ENCODE measurements around the gene NAALADL2. TPM values are rescaled to one million over a fixed set of nuclear protein-coding genes. Genes with fewer than 3 reads are reported as not detected.

The NAALADL2 gene
- total and polyA plus RNA-seq, 2 of the 4 experiments (the other 2 are of a cell fraction): 3.8 to 19.2 TPM

GRCh38 chr3:174960898-174961297, 101.8 kb downstream of the NAALADL2 start:
- Histone ChIP-seq H4K20me1 (ENCODE audit: insufficient read depth, low read length) (no peaks in the 10 kb centered on the region), H4K91ac (ENCODE audit: insufficient read depth, low read depth, low read length) (no peak overlapping the region), H3K27me3 (ENCODE audit: control insufficient read depth, insufficient read depth, low read length) (no peaks in the 10 kb centered on the region), H2BK20ac (ENCODE audit: low read depth, low read length) (no peak overlapping the region), H3K4me3 (ENCODE audit: insufficient read depth, low read depth, low read length) (no peak overlapping the region), H2AK9ac (replicated peaks; ENCODE audit: low read depth, low read length, poor library complexity) (no peak overlapping the region), H3K27ac (ENCODE audit: insufficient read depth, low read length) (no peak overlapping the region), H3K4me1 (ENCODE audit: control insufficient read depth, insufficient read depth, low read length) (peaks cover 15% of the 10 kb centered on the region), H2BK15ac (ENCODE audit: low read depth, low read length) (peak overlapping the region; percentile 32; the same call in 1 of the 3 replicates), H4K5ac (ENCODE audit: low read depth, low read length) (no peak overlapping the region; the same call in 1 of the 2 replicates), H3K4me2 (ENCODE audit: low read depth, low read length) (no peak overlapping the region), H3K9me3 (ENCODE audit: control insufficient read depth, insufficient read depth, low read length) (no peaks in the 10 kb centered on the region), H3K56ac (ENCODE audit: extremely low read depth, insufficient read depth, low read length) (no peak overlapping the region), H2AFZ (replicated peaks; ENCODE audit: low read length, poor library complexity) (no peak overlapping the region), H3K9ac (ENCODE audit: low read depth, low read length) (no peak overlapping the region), H3K79me1 (ENCODE audit: low read depth in 1 of 2, low read length in 2 of 2) (peaks cover 0 to 10% of the 10 kb centered on the region in 2 experiments; a peak in 1 of 4 replicates), H3K36me3 (ENCODE audit: control insufficient read depth, insufficient read depth, low read length) (no peaks in the 10 kb centered on the region), H3K23ac (ENCODE audit: low read depth, low read length) (no peak overlapping the region), H3K18ac (ENCODE audit: low read depth, low read length) (no peak overlapping the region), H4K8ac (ENCODE audit: low read depth in 2 of 2, low read length in 2 of 2) (no peak overlapping the region), H2BK120ac (ENCODE audit: low read depth, low read length) (no peak overlapping the region), H2AK5ac (ENCODE audit: low read depth, low read length) (no peak overlapping the region), H3K14ac (replicated peaks; ENCODE audit: low read depth, low read length) (no peak overlapping the region), H3K9me1 (ENCODE audit: insufficient read depth, low read length) (peaks cover 5% of the 10 kb centered on the region; the same call in 1 of the 2 replicates), H3K4ac (ENCODE audit: low read depth, low read length) (no peak overlapping the region), H2BK5ac (ENCODE audit: low read depth, low read length, poor library complexity, severe bottlenecking) (no peak overlapping the region)
- intact Hi-C loops (cut with micrococcal nuclease) (no loop called here), in situ Hi-C loops (cut with MboI; ENCODE audit: low sequenced_read_pairs) (no loop called here), dilution Hi-C loops (cut with HindIII; ENCODE audit: low sequenced_read_pairs, unreplicated experiment) (no loop called here)
- DNase-seq (no peak), ATAC-seq (ENCODE audit: low read depth) (no peak)
- POLR2A ChIA-PET (ENCODE audit: unreplicated experiment): no interaction called here
- CTCF ChIA-PET: no interaction called here
- BruUV-seq (replicated peaks): no TSS peak
- no CpG with 5 or more reads among the region's 1 CpG for WGBS, 2 experiments (ENCODE audit: extremely low coverage in 2 of 2, insufficient read length in 1 of 2)
- TF ChIP-seq SMC3 (IDR thresholded peaks at IDR 0.05; ENCODE audit: low read depth, low read length): no peak
- TF ChIP-seq, protein P1, sequence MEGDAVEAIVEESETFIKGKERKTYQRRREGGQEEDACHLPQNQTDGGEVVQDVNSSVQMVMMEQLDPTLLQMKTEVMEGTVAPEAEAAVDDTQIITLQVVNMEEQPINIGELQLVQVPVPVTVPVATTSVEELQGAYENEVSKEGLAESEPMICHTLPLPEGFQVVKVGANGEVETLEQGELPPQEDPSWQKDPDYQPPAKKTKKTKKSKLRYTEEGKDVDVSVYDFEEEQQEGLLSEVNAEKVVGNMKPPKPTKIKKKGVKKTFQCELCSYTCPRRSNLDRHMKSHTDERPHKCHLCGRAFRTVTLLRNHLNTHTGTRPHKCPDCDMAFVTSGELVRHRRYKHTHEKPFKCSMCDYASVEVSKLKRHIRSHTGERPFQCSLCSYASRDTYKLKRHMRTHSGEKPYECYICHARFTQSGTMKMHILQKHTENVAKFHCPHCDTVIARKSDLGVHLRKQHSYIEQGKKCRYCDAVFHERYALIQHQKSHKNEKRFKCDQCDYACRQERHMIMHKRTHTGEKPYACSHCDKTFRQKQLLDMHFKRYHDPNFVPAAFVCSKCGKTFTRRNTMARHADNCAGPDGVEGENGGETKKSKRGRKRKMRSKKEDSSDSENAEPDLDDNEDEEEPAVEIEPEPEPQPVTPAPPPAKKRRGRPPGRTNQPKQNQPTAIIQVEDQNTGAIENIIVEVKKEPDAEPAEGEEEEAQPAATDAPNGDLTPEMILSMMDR (conservative IDR thresholded peaks at IDR 0.05; ENCODE audit: low read depth, low read length): no peak
- TF ChIP-seq MAFK (IDR thresholded peaks at IDR 0.05; ENCODE audit: low read depth, low read length): no peak
- TF ChIP-seq RFX5 (IDR thresholded peaks at IDR 0.05; ENCODE audit: low read depth, low read length): no peak
- TF ChIP-seq RAD21 (IDR thresholded peaks at IDR 0.05; ENCODE audit: low read length): no peak
- TF ChIP-seq CHD1 (IDR thresholded peaks at IDR 0.05; ENCODE audit: low read depth, low read length): no peak
- TF ChIP-seq MXI1 (IDR thresholded peaks at IDR 0.05; ENCODE audit: borderline replicate concordance, low read depth, low read length): no peak
- no peak for TF ChIP-seq FOS (IDR thresholded peaks at IDR 0.05; ENCODE audit: low read depth, low read length)

Measured in IMR-90 (cell line).